Stimulated activated CD8-positive, alpha-beta memory T cell treated with anti-CD3 and anti-CD28 coated beads, Interleukin-15, amount 100 ng/mL, for 1 hour (primary cell): ENCODE results near the gene AGPAT4.
"Not testable (repeated sequence)": the region's sequence is repeated elsewhere in the genome, so short reads cannot be mapped to it uniquely, and the experiment has no call there.

Experiments
- DNase-seq: peaks from one replicate; pipeline ENCODE4 v3.0.0-alpha.2; 2020; ENCODE audit warnings: low read depth

Gene AGPAT4

GRCh38 chr6:161138543-161139303, 135.1 kb downstream of the AGPAT4 start:
- DNase-seq: no peak

- DNase-seq: no peak
Observed at GRCh38 chr6:161137839-161138542, 135.9 kb downstream of the AGPAT4 start.

GRCh38 chr6:161137320-161137719, 136.5 kb downstream of the AGPAT4 start:
- no peak for DNase-seq

- no peak for DNase-seq
Observed at GRCh38 chr6:161136655-161137054, 137.2 kb downstream of the AGPAT4 start.

- no peak for DNase-seq
Observed at GRCh38 chr6:161135695-161136591, 137.9 kb downstream of the AGPAT4 start.

- no peak for DNase-seq
Observed at GRCh38 chr6:161134550-161135298, 139.1 kb downstream of the AGPAT4 start.

- DNase-seq: no peak
Observed at GRCh38 chr6:161133963-161134362, 139.9 kb downstream of the AGPAT4 start.

- no peak for DNase-seq
Observed at GRCh38 chr6:161132384-161132783, 141.5 kb downstream of the AGPAT4 start.

GRCh38 chr6:161130967-161131766, 142.7 kb downstream of the AGPAT4 start:
- no peak for DNase-seq

- no peak for DNase-seq
Observed at GRCh38 chr6:161130541-161130940, 143.3 kb downstream of the AGPAT4 start.

GRCh38 chr6:161128680-161129196, 145.1 kb downstream of the AGPAT4 start:
- DNase-seq: no peak

- DNase-seq: no peak
Observed at GRCh38 chr6:161128230-161128629, 145.6 kb downstream of the AGPAT4 start.

- no peak for DNase-seq
Observed at GRCh38 chr6:161127071-161127740, 146.7 kb downstream of the AGPAT4 start.

GRCh38 chr6:161125591-161125990, 148.3 kb downstream of the AGPAT4 start:
- DNase-seq: no peak

- DNase-seq: not testable (repeated sequence)
Observed at GRCh38 chr6:161123319-161123718, 150.5 kb downstream of the AGPAT4 start.

GRCh38 chr6:161117942-161118341, 155.9 kb downstream of the AGPAT4 start:
- DNase-seq: no peak

GRCh38 chr6:161117308-161117707, 156.6 kb downstream of the AGPAT4 start:
- DNase-seq: no peak

- no peak for DNase-seq
Observed at GRCh38 chr6:161116554-161116953, 157.3 kb downstream of the AGPAT4 start.

GRCh38 chr6:161115468-161115867, 158.4 kb downstream of the AGPAT4 start:
- no peak for DNase-seq

- DNase-seq: no peak
Observed at GRCh38 chr6:161111261-161111660, 162.6 kb downstream of the AGPAT4 start.
